OCI-LY7 (cell line): ENCODE measurements around the gene CALU.

Source experiments
- CTCF ChIP-seq: fragments of 200-600 bp; sonication (generic); conservative IDR thresholded peaks from 2 replicates; pipeline ENCODE4 v1.5.1; 2014; ENCODE audit warnings: mild to moderate bottlenecking, antibody characterized with exemption, low read length, moderate library complexity, mixed read lengths
- EZH2phosphoT487 ChIP-seq: fragments of 200-600 bp; sonication (generic); IDR thresholded peaks from 2 replicates; pipeline ENCODE4 v1.6.1; 2018; ENCODE audit warnings: low read depth, borderline replicate concordance, mild to moderate bottlenecking, mixed run types, antibody characterized with exemption, low read length, moderate library complexity, mixed read lengths

- TF ChIP-seq CTCF, result no peak
- TF ChIP-seq EZH2phosphoT487, result no peak
These were observed 1.7 kb upstream of the CALU start for GRCh38 chr7:128737441-128737840.
